ENCODE measurements around the gene LRRC32. TPM values are rescaled to one million over a fixed set of nuclear protein-coding genes. Genes with fewer than 3 reads are reported as not detected.

LRRC32 gene
- total and polyA plus RNA-seq, 9 of the 15 experiments (the other 6 are each of a cell fraction or from before 2014, with no cell fraction given), result 0.10 to 0.50 (median 0.19) TPM; not detected in 5

GRCh38 chr11:76700177-76701100 lies 29.9 kb upstream of the LRRC32 start (continued):
- TF ChIP-seq UBTF (IDR thresholded peaks at IDR 0.05; ENCODE audit: borderline replicate concordance in 1 of 2, low read depth in 2 of 2, low read length in 2 of 2) (peak; percentile 79 to 85; a peak in 1 of 4 replicates), GATAD2B (IDR thresholded peaks at IDR 0.05; ENCODE audit: borderline replicate concordance) (peak; percentile 57), HLTF (IDR thresholded peaks at IDR 0.05) (peak; percentile 96), ZNF76 (CRISPR knock-in tag; IDR thresholded peaks at IDR 0.05; ENCODE audit: borderline replicate concordance) (no peak), SFPQ (IDR thresholded peaks at IDR 0.05; ENCODE audit: low read depth, low read length) (no peak), BCOR (IDR thresholded peaks at IDR 0.05) (peak; percentile 93), THAP12 (CRISPR knock-in tag; IDR thresholded peaks at IDR 0.05) (no peak), TGIF2 (CRISPR knock-in tag; IDR thresholded peaks at IDR 0.05) (no peak), POU5F1 (IDR thresholded peaks at IDR 0.05; ENCODE audit: borderline replicate concordance, low read depth, low read length, partially characterized antibody) (no peak), NCOA6 (IDR thresholded peaks at IDR 0.05) (peak; percentile 62; the same call in 1 of the 2 replicates), PHB2 (IDR thresholded peaks at IDR 0.05; ENCODE audit: low read depth) (peak; percentile 96), ILK (tag; IDR thresholded peaks at IDR 0.05; ENCODE audit: borderline replicate concordance, low read depth) (no peak), NR2C1 (IDR thresholded peaks at IDR 0.05) (no peak), NR2C1 (tag; IDR thresholded peaks at IDR 0.05) (peak; percentile 41; the same call in 1 of the 2 replicates), ZNF79 (CRISPR knock-in tag; IDR thresholded peaks at IDR 0.05; ENCODE audit: low read depth) (no peak), RFX7 (CRISPR knock-in tag; IDR thresholded peaks at IDR 0.05) (no peak), RBM34 (IDR thresholded peaks at IDR 0.05; ENCODE audit: borderline replicate concordance, insufficient read depth, low read length) (no peak), SPI1 (IDR thresholded peaks at IDR 0.05; ENCODE audit: borderline replicate concordance, low read depth, low read length) (no peak), CBX1 (IDR thresholded peaks at IDR 0.05; ENCODE audit: low read depth) (0 out of 2 replicates have a peak, but pooled peaks have one; percentile 64), ELF4 (CRISPR knock-in tag; IDR thresholded peaks at IDR 0.05) (peak; percentile 98), TOE1 (IDR thresholded peaks at IDR 0.05; ENCODE audit: borderline replicate concordance) (peak; percentile 86), TOE1 (CRISPR knock-in tag; IDR thresholded peaks at IDR 0.05; ENCODE audit: borderline replicate concordance, low read depth) (no peak)
